ENCODE data around the gene LYPLAL1. TPM values are rescaled to one million over a fixed set of nuclear protein-coding genes. Genes with fewer than 3 reads are reported as not detected.

The LYPLAL1 gene
- total and polyA plus RNA-seq, 4 donors, result 11.9 to 49.6 (median 32.8) TPM

GRCh38 chr1:219171192-219171935 is 2.3 kb upstream of the LYPLAL1 start:
- TF ChIP-seq CTCF (IDR thresholded peaks at IDR 0.05; ENCODE audit: control extremely low read depth, extremely low read depth), result no peak
- peaks cover 0 to 2% (median under 1%) of the 10 kb centered on the region in 4 donors for H3K9me3 ChIP-seq (ENCODE audit: control insufficient read depth in 4 of 4, insufficient read depth in 3 of 4, low read length in 3 of 4)
- 66 to 69% methylated on average over 1 of the region's 1 CpG for WGBS, 2 donors
- peak in 1 of 3 donors; percentile 46 for DNase-seq
- no peak overlapping the region for H3K9ac ChIP-seq (ENCODE audit: insufficient read depth in 1 of 2, low read length in 2 of 2)
- no peaks in the 10 kb centered on the region for H3K27me3 ChIP-seq (ENCODE audit: control insufficient read depth in 3 of 3, insufficient read depth in 3 of 3, low read length in 2 of 3)
- peaks cover 0 to 2% (median under 1%) of the 10 kb centered on the region in 4 donors for H3K36me3 ChIP-seq (ENCODE audit: control insufficient read depth in 4 of 4, insufficient read depth in 4 of 4, low read length in 4 of 4)
- no peak overlapping the region for H3K27ac ChIP-seq (ENCODE audit: low read depth in 1 of 2, low read length in 1 of 2)
- ATAC-seq (ENCODE audit: insufficient read depth, low FRiP score), result no peak
- H3K4me3 ChIP-seq, result no peak overlapping the region
- H3K4me1 ChIP-seq (ENCODE audit: control insufficient read depth in 5 of 5, insufficient read depth in 5 of 5, low read length in 5 of 5), result peaks cover 0 to 30% (median 2%) of the 10 kb centered on the region in 5 donors

GRCh38 chr1:219172821-219173220 is 857 bp upstream of the LYPLAL1 start:
- no peak for ATAC-seq (ENCODE audit: insufficient read depth, low FRiP score)
- H3K9ac ChIP-seq (ENCODE audit: insufficient read depth in 1 of 2, low read length in 2 of 2), result no peak overlapping the region

GRCh38 chr1:219173434-219173757 is 282 bp upstream of the LYPLAL1 start:
- Histone ChIP-seq H3K27ac (ENCODE audit: low read depth in 1 of 2, low read length in 1 of 2) (peak overlapping the region; percentile 83 to 95), H3K27me3 (ENCODE audit: control insufficient read depth in 3 of 3, insufficient read depth in 3 of 3, low read length in 2 of 3) (no peaks in the 10 kb centered on the region), H3K4me1 (ENCODE audit: control insufficient read depth in 5 of 5, insufficient read depth in 5 of 5, low read length in 5 of 5) (peaks cover 0 to 30% (median 2%) of the 10 kb centered on the region in 5 donors), H3K9me3 (ENCODE audit: control insufficient read depth in 4 of 4, insufficient read depth in 3 of 4, low read length in 3 of 4) (peaks cover 0 to 2% (median under 1%) of the 10 kb centered on the region in 4 donors), H3K9ac (ENCODE audit: insufficient read depth in 1 of 2, low read length in 2 of 2) (peak overlapping the region in 1 of 2 donors; percentile 79), H3K36me3 (ENCODE audit: control insufficient read depth in 4 of 4, insufficient read depth in 4 of 4, low read length in 4 of 4) (peaks cover 0 to 14% (median 2%) of the 10 kb centered on the region in 4 donors), H3K4me3 (no peak overlapping the region)
- ATAC-seq (ENCODE audit: insufficient read depth, low FRiP score) (no peak), DNase-seq (no peak)
- 29 to 45% methylated on average over 6 of the region's 6 CpGs for WGBS, 2 donors
- TF ChIP-seq CTCF (IDR thresholded peaks at IDR 0.05; ENCODE audit: control extremely low read depth, extremely low read depth), result no peak

More at GRCh38 chr1:219172821-219173220, 857 bp upstream of the LYPLAL1 start:
- Histone ChIP-seq H3K36me3 (ENCODE audit: control insufficient read depth in 4 of 4, insufficient read depth in 4 of 4, low read length in 4 of 4) (peaks cover 0 to 14% (median 2%) of the 10 kb centered on the region in 4 donors), H3K4me1 (ENCODE audit: control insufficient read depth in 5 of 5, insufficient read depth in 5 of 5, low read length in 5 of 5) (peaks cover 0 to 30% (median 2%) of the 10 kb centered on the region in 5 donors), H3K27ac (ENCODE audit: low read depth in 1 of 2, low read length in 1 of 2) (no peak overlapping the region), H3K27me3 (ENCODE audit: control insufficient read depth in 3 of 3, insufficient read depth in 3 of 3, low read length in 2 of 3) (no peaks in the 10 kb centered on the region), H3K9me3 (ENCODE audit: control insufficient read depth in 4 of 4, insufficient read depth in 3 of 4, low read length in 3 of 4) (peaks cover 0 to 2% (median under 1%) of the 10 kb centered on the region in 4 donors), H3K4me3 (no peak overlapping the region)
- DNase-seq, result no peak
- 94 to 96% methylated on average over 2 of the region's 2 CpGs for WGBS, 2 donors
- no peak for TF ChIP-seq CTCF (IDR thresholded peaks at IDR 0.05; ENCODE audit: control extremely low read depth, extremely low read depth)
